ENCODE results near the gene SYVN1.

The SYVN1 gene

DNA sequence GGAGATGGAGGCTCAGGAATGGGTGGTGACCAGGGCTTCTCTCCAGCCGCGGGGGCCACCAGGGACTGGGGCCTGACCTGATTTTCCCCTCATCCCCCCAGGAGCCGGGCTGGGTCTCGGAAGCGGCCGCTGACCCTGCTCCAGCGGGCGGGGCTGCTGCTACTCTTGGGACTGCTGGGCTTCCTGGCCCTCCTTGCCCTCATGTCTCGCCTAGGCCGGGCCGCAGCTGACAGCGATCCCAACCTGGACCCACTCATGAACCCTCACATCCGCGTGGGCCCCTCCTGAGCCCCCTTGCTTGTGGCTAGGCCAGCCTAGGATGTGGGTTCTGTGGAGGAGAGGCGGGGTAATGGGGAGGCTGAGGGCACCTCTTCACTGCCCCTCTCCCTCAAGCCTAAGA lies 46.5 kb downstream of the SYVN1 start (continued):
- no peak for TF ChIP-seq ZNF23 (tag by site-specific recombination; IDR thresholded peaks at IDR 0.05; ENCODE audit: borderline replicate concordance)

DNA sequence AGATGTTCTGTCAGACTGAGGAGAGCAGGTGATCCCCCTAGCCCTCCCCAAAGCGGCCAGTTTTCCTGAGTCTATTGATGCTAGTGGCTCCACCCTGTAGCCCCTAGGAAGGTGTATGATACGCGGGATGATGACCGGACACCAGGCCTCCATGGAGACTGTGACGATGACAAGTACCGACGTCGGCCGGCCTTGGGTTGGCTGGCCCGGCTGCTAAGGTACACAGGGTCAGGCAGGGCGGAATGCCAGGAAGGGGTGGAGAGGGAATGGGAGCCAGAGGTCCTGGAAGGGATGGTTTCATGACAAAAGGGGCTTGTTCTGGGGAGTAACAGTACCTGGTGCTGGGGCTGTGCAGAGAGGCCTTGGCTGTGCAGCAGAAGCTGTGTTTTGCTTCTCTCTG lies 47.1 kb downstream of the SYVN1 start:
- ChIA-PET CTCF (interaction anchor here (0.6 kb wide), 1 partner anchor 15 kb away, joined by 3 read pairs; no protein-coding TSS in a partner anchor), POLR2A (interaction anchor here (0.9 kb wide), 1 partner anchor 15 kb away, joined by 4 read pairs; no protein-coding TSS in a partner anchor)
- H3K27ac ChIP-seq (ENCODE audit: extremely low read depth, low read depth, low read length), result no peak overlapping the region
- TF ChIP-seq BCL11A (tag by site-specific recombination; IDR thresholded peaks at IDR 0.05; ENCODE audit: low read depth), result no peak
- TF ChIP-seq ZNF248 (tag by site-specific recombination; IDR thresholded peaks at IDR 0.05), result no peak
- no peak for TF ChIP-seq ZSCAN16 (tag by site-specific recombination; IDR thresholded peaks at IDR 0.05)
- TF ChIP-seq ZBTB44 (tag by site-specific recombination; IDR thresholded peaks at IDR 0.05), result no peak
- TF ChIP-seq ZNF132 (tag by site-specific recombination; IDR thresholded peaks at IDR 0.05; ENCODE audit: borderline replicate concordance), result no peak
- TF ChIP-seq ZNF211 (tag by site-specific recombination; IDR thresholded peaks at IDR 0.05; ENCODE audit: low read depth), result no peak
- no peak for TF ChIP-seq ZNF311 (tag by site-specific recombination; IDR thresholded peaks at IDR 0.05; ENCODE audit: borderline replicate concordance)
- TF ChIP-seq, protein P1, sequence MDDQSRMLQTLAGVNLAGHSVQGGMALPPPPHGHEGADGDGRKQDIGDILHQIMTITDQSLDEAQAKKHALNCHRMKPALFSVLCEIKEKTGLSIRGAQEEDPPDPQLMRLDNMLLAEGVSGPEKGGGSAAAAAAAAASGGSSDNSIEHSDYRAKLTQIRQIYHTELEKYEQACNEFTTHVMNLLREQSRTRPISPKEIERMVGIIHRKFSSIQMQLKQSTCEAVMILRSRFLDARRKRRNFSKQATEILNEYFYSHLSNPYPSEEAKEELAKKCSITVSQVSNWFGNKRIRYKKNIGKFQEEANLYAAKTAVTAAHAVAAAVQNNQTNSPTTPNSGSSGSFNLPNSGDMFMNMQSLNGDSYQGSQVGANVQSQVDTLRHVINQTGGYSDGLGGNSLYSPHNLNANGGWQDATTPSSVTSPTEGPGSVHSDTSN (CRISPR knock-in tag; IDR thresholded peaks at IDR 0.05), result no peak
- no peak for TF ChIP-seq ZNF292 (tag by site-specific recombination; IDR thresholded peaks at IDR 0.05; ENCODE audit: borderline replicate concordance, low read depth)
- TF ChIP-seq, protein P2, sequence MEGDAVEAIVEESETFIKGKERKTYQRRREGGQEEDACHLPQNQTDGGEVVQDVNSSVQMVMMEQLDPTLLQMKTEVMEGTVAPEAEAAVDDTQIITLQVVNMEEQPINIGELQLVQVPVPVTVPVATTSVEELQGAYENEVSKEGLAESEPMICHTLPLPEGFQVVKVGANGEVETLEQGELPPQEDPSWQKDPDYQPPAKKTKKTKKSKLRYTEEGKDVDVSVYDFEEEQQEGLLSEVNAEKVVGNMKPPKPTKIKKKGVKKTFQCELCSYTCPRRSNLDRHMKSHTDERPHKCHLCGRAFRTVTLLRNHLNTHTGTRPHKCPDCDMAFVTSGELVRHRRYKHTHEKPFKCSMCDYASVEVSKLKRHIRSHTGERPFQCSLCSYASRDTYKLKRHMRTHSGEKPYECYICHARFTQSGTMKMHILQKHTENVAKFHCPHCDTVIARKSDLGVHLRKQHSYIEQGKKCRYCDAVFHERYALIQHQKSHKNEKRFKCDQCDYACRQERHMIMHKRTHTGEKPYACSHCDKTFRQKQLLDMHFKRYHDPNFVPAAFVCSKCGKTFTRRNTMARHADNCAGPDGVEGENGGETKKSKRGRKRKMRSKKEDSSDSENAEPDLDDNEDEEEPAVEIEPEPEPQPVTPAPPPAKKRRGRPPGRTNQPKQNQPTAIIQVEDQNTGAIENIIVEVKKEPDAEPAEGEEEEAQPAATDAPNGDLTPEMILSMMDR (tag by site-specific recombination; IDR thresholded peaks at IDR 0.05), result no peak
- TF ChIP-seq WT1 (tag by site-specific recombination; IDR thresholded peaks at IDR 0.05), result no peak
- TF ChIP-seq ZNF16 (tag by site-specific recombination; IDR thresholded peaks at IDR 0.05; ENCODE audit: low read depth), result no peak
- no peak for TF ChIP-seq ZFP69B (tag by site-specific recombination; IDR thresholded peaks at IDR 0.05)
- no peak for TF ChIP-seq GLI4 (tag by site-specific recombination; IDR thresholded peaks at IDR 0.05)
- no peak for TF ChIP-seq ZNF488 (tag by site-specific recombination; IDR thresholded peaks at IDR 0.05)
- TF ChIP-seq ZNF239 (tag by site-specific recombination; IDR thresholded peaks at IDR 0.05), result no peak
- TF ChIP-seq ZNF768 (tag by site-specific recombination; IDR thresholded peaks at IDR 0.05), result no peak
- TF ChIP-seq MYNN (tag by site-specific recombination; IDR thresholded peaks at IDR 0.05; ENCODE audit: borderline replicate concordance), result no peak
- no peak for TF ChIP-seq ZNF664 (tag by site-specific recombination; IDR thresholded peaks at IDR 0.05)
- H3K4me1 ChIP-seq (ENCODE audit: control insufficient read depth, insufficient read depth, low read length), result peaks cover 3% of the 10 kb centered on the region; the same call in 1 of the 2 replicates
- no peak overlapping the region for H3K4me3 ChIP-seq (ENCODE audit: low read depth, low read length)
- H3K9me3 ChIP-seq (ENCODE audit: control insufficient read depth, insufficient read depth, low read depth, low read length), result no peaks in the 10 kb centered on the region
- H3K36me3 ChIP-seq (ENCODE audit: control insufficient read depth in 2 of 2, insufficient read depth in 1 of 2, low read length in 2 of 2), result peaks cover 0 to 56% of the 10 kb centered on the region in 2 experiments; a peak in 1 of 3 replicates

All from HEK293 (cell line).